Vagina (tissue), 2 donors: ENCODE data around the gene GRIP2. TPM values are rescaled to one million over a fixed set of nuclear protein-coding genes. Genes with fewer than 3 reads are reported as not detected.
"Not testable (repeated sequence)": the region's sequence is repeated elsewhere in the genome, so short reads cannot be mapped to it uniquely, and the experiment has no call there.

Source experiments
- DNase-seq, 2 donors: peaks; one replicate each; pipeline ENCODE4 v3.0.0-alpha.2; 2017; ENCODE audit errors: extremely low spot score in 2 of 2
- H3K27ac ChIP-seq: fragments of 200-600 bp; sonication (generic); one replicate; pipeline ENCODE4 v1.5.1; 2019
- H3K27me3 ChIP-seq: fragments of 200-600 bp; sonication (generic); one replicate; pipeline ENCODE4 v1.5.1; 2019
- H3K36me3 ChIP-seq, 2 donors: fragments of 200-600 bp; sonication (generic); one replicate each; pipeline ENCODE4 v1.5.1; 2017 to 2019
- H3K4me1 ChIP-seq: fragments of 200-600 bp; sonication (generic); one replicate; pipeline ENCODE4 v1.5.1; 2019
- H3K4me3 ChIP-seq, 2 donors: fragments of 200-600 bp; sonication (generic); 1 replicate in 1 of 2; 2 replicates in 1 of 2; pipeline ENCODE4 v1.5.1; 2016 to 2019
- H3K9me3 ChIP-seq: fragments of 200-600 bp; sonication (generic); one replicate; pipeline ENCODE4 v1.5.1; 2019
- POLR2A ChIP-seq, 2 donors: fragments of 450-650 bp; IDR thresholded peaks; one replicate each; pipeline ENCODE4 v1.6.1; 2017; ENCODE audit warnings: antibody characterized with exemption in 2 of 2, mild to moderate bottlenecking in 2 of 2, moderate library complexity in 2 of 2
- POLR2AphosphoS5 ChIP-seq, 2 donors: sonication (generic); formaldehyde crosslinking; IDR thresholded peaks; one replicate each; pipeline ENCODE4 v1.9.0; 2017; ENCODE audit warnings: antibody characterized with exemption in 2 of 2, mild to moderate bottlenecking in 2 of 2, low read depth in 1 of 2; ENCODE audit not compliant: insufficient read depth in 1 of 2
- intact Hi-C: fragments of 100-400 bp; cut with DNase I; formaldehyde crosslinking; loops from one replicate; pipeline ENCODE4 v1.15.1; 2023
- total RNA-seq: library from RNA; depleted of rRNA; stranded (reverse); fragments of >200 nt; gene quantifications from one replicate; pipeline ENCODE4 v1.2.3, GENCODE V29; 2016
- TF ChIP-seq, protein P1 (sequence below), 3 experiments: fragments of 450-650 bp in 2 of 3; fragments of 200-600 bp in 1 of 3; sonication (generic) in 1 of 3; IDR thresholded peaks; one replicate each; pipeline ENCODE4 v1.5.1; 2017 to 2019; ENCODE audit warnings: antibody characterized with exemption in 3 of 3, mild to moderate bottlenecking in 2 of 3, moderate library complexity in 2 of 3

Gene GRIP2
- total RNA-seq, 1 donor from 2014 or later, result 0.98 TPM

DNA sequence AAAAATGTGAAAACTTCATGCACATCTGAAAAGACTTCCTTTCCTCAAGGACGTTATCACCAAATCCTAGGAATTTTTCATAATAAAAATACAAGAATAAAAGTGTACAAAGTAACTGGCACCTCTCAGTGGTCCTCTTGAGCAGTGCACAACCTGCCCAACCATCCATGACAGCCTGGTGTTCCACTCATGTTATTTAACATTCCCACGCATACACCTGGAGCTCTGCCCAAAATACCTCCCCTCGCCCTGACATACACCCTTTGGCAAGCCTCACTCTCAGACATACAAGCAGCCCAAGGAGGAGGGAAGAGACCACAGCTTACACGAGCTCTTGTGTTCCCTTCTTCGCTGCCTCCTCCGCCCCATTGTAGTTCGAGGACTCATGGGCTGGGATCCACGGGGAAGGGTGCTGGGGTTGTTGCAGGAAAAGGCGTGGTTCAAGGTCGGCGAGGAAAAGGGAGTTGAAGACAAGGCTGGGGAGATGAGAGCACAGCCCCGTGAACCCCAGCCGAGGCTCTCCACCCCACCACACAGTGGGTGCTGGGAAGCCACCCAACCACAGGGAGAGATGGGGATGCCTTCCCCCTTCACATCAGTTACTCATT is 23.3 kb downstream of the GRIP2 start:
- H3K27ac ChIP-seq, result no peak overlapping the region
- no peaks in the 10 kb centered on the region for H3K36me3 ChIP-seq
- no peaks in the 10 kb centered on the region for H3K27me3 ChIP-seq
- H3K4me1 ChIP-seq, result no peaks in the 10 kb centered on the region
- no peak for TF ChIP-seq POLR2AphosphoS5 (IDR thresholded peaks at IDR 0.05; ENCODE audit: insufficient read depth in 1 of 2, low read depth in 1 of 2)
- TF ChIP-seq, protein P1, sequence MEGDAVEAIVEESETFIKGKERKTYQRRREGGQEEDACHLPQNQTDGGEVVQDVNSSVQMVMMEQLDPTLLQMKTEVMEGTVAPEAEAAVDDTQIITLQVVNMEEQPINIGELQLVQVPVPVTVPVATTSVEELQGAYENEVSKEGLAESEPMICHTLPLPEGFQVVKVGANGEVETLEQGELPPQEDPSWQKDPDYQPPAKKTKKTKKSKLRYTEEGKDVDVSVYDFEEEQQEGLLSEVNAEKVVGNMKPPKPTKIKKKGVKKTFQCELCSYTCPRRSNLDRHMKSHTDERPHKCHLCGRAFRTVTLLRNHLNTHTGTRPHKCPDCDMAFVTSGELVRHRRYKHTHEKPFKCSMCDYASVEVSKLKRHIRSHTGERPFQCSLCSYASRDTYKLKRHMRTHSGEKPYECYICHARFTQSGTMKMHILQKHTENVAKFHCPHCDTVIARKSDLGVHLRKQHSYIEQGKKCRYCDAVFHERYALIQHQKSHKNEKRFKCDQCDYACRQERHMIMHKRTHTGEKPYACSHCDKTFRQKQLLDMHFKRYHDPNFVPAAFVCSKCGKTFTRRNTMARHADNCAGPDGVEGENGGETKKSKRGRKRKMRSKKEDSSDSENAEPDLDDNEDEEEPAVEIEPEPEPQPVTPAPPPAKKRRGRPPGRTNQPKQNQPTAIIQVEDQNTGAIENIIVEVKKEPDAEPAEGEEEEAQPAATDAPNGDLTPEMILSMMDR (IDR thresholded peaks at IDR 0.05), result no peak
- TF ChIP-seq POLR2A (IDR thresholded peaks at IDR 0.05), result no peak
- no peaks in the 10 kb centered on the region for H3K9me3 ChIP-seq
- no peak overlapping the region for H3K4me3 ChIP-seq
- intact Hi-C loops, result no loop called here
- no peak for DNase-seq

DNA sequence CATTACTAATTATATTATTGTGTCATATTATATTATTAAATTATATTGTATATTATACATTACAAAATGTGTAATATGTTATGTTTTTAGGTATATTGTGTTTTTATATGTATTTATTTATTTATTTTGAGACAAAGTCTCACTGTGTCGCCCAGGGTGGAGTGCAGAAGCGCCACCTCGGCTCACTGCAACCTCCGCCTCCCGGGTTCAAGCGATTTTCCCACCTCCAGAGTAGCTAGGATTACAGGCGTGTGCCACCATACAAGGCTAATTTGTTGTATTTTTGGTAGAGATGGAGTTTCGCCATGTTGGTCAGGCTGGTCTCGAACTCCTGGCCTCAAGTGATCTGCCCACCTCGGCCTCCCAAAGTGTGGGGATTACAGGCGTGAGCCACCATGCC is 24.6 kb downstream of the GRIP2 start:
- intact Hi-C loops, DNase-seq, H3K27ac ChIP-seq, H3K27me3 ChIP-seq, H3K9me3 ChIP-seq, H3K4me3 ChIP-seq, H3K4me1 ChIP-seq, H3K36me3 ChIP-seq: not testable (repeated sequence)

DNA sequence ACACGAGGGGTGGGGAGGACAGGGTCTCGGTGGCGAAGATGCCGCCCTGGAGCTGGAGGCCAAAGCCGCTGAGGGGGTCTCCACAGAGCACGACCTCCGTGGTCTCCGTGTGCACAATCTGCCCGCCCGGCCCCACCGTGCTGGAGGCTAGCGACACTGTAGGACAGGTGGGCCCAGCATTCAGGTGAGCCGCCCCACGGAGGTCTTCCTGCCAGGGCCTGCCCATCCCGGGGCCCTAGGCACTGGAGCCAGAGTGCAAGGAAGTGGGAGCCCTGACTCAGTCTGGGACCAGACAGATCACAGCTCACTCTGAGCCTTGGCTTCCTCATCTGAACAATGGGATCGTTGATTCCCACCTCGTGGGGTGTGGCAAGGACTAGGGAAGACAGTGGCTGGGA is 25.8 kb downstream of the GRIP2 start:
- H3K4me3 ChIP-seq, result no peak overlapping the region
- H3K9me3 ChIP-seq, result no peaks in the 10 kb centered on the region
- TF ChIP-seq POLR2AphosphoS5 (IDR thresholded peaks at IDR 0.05; ENCODE audit: insufficient read depth in 1 of 2, low read depth in 1 of 2) (no peak), POLR2A (IDR thresholded peaks at IDR 0.05) (no peak)
- TF ChIP-seq, protein P1 (IDR thresholded peaks at IDR 0.05), result no peak
- no peak for DNase-seq
- H3K27me3 ChIP-seq, result no peaks in the 10 kb centered on the region
- intact Hi-C loops, result no loop called here
- H3K27ac ChIP-seq, result no peak overlapping the region
- no peaks in the 10 kb centered on the region for H3K4me1 ChIP-seq
- H3K36me3 ChIP-seq, result no peaks in the 10 kb centered on the region

- H3K27ac ChIP-seq, result no peak overlapping the region
- H3K9me3 ChIP-seq, result no peaks in the 10 kb centered on the region
- peaks cover 5% of the 10 kb centered on the region for H3K4me1 ChIP-seq
- no peak overlapping the region for H3K4me3 ChIP-seq
- H3K27me3 ChIP-seq, result no peaks in the 10 kb centered on the region
- H3K36me3 ChIP-seq, result no peaks in the 10 kb centered on the region
- DNase-seq, result no peak
- TF ChIP-seq, protein P1 (IDR thresholded peaks at IDR 0.05), result no peak
- TF ChIP-seq POLR2AphosphoS5 (IDR thresholded peaks at IDR 0.05; ENCODE audit: insufficient read depth in 1 of 2, low read depth in 1 of 2) (no peak), POLR2A (IDR thresholded peaks at IDR 0.05) (no peak)
- intact Hi-C loops, result no loop called here
Measured at GRCh38 chr3:14513566-14514322, 26.4 kb downstream of the GRIP2 start.

GRCh38 chr3:14512942-14513327 is 27.2 kb downstream of the GRIP2 start:
- peaks cover 8% of the 10 kb centered on the region for H3K4me1 ChIP-seq

More at GRCh38 chr3:14512942-14513327, 27.2 kb downstream of the GRIP2 start:
- Histone ChIP-seq H3K4me3 (no peak overlapping the region), H3K27ac (no peak overlapping the region), H3K27me3 (no peaks in the 10 kb centered on the region), H3K36me3 (no peaks in the 10 kb centered on the region), H3K9me3 (no peaks in the 10 kb centered on the region)
- TF ChIP-seq POLR2A (IDR thresholded peaks at IDR 0.05), result no peak
- TF ChIP-seq, protein P1 (IDR thresholded peaks at IDR 0.05), result no peak
- no peak for TF ChIP-seq POLR2AphosphoS5 (IDR thresholded peaks at IDR 0.05; ENCODE audit: insufficient read depth in 1 of 2, low read depth in 1 of 2)
- no peak for DNase-seq
- intact Hi-C loops, result no loop called here
